Stimulated activated CD4-positive, alpha-beta T cell treated with anti-CD3 and anti-CD28 coated beads, Interleukin-4, amount 100 ng/mL, for 1 hour (primary cell): ENCODE results near the gene HOXD10.

Source experiments
- DNase-seq: peaks from one replicate; pipeline ENCODE4 v3.0.0-alpha.2; 2020

Gene HOXD10

DNA sequence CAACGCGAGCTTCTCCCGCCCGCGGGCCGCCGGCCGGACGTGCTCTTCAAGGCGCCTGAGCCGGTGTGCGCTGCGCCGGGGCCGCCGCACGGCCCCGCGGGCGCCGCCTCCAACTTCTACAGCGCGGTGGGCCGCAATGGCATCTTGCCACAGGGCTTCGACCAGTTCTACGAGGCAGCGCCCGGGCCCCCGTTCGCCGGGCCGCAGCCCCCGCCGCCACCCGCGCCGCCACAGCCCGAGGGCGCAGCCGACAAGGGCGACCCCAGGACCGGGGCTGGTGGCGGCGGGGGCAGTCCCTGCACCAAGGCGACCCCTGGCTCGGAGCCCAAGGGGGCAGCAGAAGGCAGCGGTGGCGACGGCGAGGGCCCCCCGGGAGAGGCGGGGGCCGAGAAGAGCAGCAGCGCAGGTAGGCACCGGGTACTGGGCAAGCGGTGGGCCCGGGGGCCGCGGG is 8.8 kb upstream of the HOXD10 start:
- DNase-seq: no peak

DNA sequence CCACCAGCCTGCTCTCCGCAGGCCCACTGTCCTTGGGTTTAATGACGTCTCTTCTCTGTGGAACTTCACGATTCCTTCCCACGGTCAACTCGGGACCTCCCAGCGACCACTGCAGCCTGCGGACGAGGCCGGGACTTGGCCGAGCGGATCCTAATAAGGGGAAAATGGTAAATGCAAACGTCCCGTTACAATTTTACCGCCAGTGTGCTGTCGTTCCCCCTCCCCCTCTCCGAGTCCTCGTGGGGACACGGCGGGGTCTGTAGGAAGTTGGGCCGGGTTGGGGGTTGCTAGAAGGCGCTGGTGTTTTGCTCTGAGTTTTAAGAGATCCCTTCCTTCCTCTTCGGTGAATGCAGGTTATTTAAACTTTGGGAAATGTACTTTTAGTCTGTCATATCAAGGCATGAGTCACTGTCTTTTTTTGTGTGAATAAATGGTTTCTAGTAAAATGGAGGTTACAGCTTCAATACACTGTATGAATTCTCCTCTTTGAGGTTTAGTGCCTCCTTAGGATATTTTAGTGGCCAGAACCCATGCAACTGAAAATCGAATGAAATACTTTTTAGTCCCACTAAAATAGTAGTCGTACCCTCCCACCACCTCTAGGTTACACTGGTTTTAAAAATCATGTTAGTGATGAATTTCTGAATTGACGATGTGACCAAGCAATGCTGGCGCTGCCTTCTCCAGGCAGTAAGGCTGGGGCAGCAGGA is 7.2 kb upstream of the HOXD10 start:
- no peak for DNase-seq

DNA sequence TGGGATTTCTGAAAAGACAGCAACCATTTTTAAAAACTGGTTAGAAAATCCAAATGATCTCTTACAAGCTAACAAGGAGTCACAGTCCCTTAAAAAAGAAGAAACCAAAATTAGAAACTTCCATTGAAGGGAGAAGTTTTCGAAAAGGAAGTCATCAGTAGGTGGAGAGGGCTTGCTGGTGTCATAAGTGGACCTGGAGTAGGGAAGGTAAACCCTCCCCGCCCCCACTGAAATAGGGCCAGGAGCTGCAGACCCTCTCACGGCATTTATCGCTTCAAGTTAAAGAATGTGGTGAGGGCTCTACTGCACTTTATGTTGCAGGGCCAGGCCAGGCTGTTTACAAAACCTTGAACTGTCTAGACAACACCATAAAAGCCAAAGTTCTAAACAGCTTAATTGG is 6.6 kb upstream of the HOXD10 start:
- no peak for DNase-seq

DNA sequence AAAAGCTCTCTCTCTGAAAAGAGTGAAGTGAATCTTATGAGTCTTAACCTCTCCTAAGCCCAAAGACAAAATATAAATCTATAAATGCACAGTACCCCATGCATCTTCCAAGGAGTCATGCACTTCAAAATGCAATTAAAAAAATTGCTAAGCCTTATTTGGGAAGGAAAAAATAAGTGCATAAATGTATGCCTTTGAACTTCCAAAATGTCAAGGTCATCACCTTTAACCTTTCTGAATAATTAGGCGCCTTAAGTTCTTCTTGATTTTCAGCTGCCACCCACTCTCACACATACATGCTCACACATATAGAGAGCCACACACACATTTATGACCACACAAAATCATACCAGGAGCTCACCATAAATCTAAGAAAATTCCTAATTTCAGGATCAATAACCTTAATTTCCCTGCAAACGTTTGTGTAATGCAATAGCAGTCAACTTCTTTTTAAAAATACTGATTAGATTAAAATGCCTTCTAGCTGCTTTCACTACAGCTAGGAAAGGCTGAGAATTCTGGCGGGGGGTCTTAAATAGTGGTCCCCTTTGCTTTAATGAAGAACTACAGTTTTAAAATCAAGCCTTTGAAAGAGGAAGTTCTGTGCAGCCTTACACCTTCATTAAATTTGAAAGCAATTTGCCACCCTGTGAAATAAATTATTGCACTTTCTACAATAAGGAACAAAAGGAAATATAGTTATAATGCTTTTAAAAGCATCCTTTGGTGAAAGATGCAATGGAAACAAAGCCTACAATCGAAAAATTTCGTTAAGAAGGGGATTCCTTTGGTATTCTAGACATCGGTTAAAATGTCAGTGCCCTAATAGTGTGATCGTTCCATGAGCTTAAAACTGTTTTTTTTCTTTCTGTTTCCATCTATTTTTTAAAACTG is 5.9 kb upstream of the HOXD10 start:
- DNase-seq: no peak

DNA sequence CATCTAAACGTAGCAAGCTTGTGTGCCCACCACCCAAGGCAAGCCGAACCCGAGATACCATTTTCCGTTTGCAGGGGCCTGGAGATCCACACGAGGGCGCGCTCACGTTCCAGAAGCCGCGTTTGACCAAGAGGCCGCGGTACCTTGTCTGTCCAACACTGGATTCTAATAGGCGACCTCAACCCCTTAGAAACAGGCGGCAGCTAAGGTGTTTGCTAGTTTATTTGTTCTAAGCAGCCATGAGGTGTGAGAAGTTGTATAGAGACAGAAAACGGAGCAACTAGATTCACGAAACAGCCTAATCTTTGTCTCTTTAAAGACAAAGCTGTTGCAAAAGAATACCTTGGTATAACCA is 5.3 kb upstream of the HOXD10 start:
- no peak for DNase-seq

DNA sequence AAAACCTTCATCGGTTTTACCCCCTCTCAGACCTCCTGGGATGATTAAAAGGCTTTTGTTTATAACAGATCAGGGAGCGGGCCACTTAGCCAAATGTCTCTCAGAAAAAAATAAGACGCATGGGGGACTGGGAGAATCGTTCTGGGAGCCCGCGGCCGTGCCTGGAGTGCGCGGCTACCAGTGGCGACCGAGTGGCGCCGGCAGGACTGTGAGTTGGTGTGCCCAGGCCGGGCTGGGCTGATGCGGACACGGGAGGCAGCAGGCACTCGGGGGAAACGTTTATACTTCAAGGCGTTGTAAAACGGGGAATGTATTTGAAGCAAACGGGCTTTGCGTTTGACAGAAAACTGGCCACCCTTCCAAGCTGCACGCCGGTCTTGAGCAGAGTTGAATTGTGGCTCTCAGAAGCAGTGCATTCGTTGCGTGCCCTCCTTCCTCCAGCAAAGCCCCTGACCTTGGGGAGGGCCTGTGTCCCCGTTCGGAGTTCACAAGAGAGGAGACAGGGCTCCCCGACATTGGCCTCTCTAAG is 4.7 kb upstream of the HOXD10 start:
- no peak for DNase-seq

DNA sequence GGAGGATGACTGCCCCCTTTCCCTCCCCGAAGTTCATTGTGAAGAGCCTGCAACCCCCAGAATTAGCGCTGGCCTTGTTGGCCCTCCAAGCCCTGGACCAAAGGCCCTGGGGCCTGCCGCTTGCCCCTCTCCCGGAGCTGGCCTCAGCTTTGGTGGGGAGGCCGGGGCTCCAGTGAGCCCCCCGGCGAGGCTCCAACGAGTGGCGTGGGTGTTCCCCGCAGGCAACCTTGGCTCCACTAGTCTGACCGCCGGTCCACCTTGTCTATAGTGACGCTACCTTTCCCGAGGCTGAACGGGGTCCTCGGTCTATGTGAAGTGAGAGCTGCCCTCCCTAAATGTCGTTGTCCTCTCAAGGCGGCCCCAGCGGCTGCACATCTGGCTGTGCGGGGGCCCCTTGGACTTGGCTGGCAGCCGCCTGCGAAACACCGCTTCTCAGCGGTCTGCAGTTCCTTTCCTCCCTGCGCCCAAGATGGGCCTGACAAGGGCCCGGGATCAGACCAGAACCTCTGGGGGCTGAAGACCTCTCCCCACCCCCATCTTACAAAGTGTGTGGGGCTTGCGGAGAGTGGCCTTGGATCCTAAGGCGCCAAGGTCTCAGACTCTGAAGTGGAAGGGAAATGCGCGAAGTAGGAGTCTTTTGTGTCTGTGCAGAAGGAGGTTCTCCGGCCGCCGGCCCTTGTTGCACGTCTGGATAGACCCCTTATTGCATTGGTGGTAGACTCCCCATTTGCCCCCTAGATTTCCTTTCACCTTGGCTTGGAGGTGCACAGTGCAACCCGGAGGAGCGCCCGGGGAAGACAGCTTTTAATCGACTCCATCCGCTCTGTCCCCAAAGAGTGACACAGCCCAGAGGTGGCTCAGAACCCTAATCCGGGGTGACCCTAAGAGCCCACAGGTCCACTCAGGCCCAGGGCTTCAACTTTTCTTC is 3.9 kb upstream of the HOXD10 start:
- DNase-seq: no peak

DNA sequence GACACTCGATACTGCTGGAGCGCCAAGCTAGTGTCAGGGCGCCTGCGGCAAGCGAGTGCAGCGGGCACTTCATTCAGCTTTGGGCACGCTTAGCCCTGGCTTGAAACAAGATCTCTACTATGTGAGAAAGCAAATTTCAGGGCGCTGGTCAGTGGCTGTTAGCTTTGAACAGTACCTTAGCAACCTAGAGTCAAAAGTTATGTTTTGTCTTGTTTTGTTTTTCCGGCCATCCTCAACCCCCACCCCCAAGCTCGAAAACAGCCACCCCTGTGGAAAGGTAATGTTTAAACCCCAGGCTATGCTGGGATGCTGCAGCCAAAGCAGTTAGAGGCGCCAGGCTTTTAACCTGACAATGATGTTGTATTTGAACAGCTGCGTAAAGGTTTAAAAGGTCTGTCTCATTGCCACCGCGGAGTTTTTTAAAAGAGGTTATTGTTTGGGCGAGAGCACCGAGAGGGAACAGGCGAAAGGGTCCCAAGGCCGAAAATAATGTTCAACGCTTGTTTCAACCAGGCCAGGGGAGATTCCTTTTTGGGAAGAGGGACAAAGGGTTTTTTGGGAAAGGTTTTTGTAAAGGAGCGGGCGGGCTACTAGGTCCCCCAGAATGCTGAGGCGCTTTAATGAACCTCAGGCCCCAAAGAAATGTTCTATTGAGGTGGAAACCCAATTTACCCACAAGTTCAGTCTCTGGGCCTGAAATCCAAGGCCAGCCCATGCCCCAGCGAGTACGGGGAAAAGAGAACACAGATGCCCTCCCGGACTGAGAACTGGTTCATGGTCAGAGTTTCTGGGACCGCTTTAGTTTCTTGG is 2.3 kb upstream of the HOXD10 start:
- DNase-seq: no peak

DNA sequence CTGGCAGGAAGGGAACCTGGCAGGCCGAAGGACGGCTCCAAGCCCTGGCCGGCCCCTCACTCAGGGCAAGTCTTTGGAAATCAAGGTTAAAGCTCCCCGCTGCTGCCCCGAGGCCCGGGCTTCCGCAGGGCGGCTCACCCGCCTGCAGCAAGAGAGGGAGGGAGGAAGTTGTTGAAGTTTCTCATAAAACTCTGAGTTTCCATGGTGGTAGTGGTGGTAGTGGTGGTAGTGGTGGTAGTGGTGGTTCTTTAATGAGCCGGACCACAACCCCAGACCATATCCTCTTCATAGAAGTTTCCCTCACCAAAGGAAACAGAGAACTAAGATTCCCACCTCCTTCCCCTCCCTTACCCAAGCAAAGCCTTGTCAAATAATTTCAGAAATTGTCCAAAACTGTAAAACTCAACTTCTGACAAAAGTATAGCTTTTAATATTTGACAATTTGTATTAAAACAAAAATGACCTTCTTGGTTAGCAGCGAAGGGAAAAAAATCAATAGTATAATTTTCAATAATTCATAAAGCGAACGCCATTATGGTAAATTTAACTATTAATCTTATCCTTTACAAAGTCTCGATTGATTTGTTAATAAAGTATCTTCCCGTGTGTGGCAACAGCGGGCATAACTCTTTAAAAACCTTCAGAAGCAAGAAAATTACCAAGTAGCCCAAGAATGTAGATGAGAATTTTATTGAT is 1.5 kb upstream of the HOXD10 start:
- no peak for DNase-seq

DNA sequence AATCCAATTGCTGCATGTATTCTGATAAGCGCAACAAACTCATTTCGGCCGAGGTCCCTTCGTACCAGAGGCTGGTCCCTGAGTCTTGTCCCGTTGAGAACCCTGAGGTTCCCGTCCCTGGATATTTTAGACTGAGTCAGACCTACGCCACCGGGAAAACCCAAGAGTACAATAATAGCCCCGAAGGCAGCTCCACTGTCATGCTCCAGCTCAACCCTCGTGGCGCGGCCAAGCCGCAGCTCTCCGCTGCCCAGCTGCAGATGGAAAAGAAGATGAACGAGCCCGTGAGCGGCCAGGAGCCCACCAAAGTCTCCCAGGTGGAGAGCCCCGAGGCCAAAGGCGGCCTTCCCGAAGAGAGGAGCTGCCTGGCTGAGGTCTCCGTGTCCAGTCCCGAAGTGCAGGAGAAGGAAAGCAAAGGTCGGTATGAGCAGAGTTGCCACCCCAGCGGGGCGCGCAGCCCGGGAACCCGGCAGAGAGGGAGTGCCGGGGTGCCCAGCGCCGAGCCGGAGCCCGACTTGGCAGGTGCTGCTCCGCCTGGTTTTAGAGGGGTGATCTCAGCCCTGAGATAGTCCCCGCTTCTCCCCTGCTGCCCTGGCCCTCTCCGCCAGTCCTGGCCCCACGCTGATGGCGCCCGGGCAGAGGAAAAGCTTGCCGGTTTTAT is 714 bp downstream of the HOXD10 start:
- no peak for DNase-seq

DNA sequence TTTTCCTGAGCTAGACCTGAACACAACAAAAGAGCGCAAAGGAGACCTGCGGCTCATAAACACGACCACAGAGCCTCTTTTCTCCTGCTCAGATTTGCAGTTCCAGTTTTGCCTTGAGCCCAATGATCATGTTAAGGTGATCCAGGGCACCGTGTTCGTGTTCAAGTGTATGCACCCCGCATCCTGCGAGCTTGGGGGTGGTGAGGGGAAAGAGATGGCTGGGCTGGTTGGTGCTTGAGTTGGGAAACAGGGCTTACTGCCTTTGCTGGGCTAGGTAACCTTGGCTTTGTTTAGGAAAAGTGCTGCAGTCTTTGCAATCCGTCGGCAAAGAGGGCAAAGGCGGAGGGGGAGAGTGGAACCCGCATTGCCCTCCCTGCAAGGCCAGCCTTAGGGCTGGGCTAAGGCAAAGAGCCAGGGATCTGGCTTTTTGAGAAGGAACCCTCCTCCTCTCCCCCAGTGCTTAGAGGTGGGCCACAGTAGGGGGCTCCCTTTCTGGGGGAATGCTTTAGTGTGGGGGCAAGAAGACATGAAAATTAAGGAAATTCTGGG is 1.3 kb downstream of the HOXD10 start:
- no peak for DNase-seq

DNA sequence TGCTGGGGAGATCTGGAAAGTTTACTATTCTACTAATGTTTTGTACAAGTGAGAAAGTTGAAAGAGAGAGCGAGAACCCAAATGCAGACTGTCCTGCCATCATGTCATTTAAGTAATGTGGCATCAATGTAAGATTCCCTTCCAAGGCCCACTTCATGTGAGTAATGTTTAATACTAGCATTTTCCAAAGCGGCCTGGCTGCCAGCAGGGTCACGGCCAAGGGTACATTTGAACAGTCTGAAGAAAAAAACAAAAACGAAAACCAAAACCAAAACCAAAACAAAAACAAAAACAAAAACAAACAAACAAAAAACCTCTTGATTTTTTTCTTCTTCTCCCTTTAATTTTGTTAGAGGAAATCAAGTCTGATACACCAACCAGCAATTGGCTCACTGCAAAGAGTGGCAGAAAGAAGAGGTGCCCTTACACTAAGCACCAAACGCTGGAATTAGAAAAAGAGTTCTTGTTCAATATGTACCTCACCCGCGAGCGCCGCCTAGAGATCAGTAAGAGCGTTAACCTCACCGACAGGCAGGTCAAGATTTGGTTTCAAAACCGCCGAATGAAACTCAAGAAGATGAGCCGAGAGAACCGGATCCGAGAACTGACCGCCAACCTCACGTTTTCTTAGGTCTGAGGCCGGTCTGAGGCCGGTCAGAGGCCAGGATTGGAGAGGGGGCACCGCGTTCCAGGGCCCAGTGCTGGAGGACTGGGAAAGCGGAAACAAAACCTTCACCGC is 2.2 kb downstream of the HOXD10 start:
- no peak for DNase-seq

DNA sequence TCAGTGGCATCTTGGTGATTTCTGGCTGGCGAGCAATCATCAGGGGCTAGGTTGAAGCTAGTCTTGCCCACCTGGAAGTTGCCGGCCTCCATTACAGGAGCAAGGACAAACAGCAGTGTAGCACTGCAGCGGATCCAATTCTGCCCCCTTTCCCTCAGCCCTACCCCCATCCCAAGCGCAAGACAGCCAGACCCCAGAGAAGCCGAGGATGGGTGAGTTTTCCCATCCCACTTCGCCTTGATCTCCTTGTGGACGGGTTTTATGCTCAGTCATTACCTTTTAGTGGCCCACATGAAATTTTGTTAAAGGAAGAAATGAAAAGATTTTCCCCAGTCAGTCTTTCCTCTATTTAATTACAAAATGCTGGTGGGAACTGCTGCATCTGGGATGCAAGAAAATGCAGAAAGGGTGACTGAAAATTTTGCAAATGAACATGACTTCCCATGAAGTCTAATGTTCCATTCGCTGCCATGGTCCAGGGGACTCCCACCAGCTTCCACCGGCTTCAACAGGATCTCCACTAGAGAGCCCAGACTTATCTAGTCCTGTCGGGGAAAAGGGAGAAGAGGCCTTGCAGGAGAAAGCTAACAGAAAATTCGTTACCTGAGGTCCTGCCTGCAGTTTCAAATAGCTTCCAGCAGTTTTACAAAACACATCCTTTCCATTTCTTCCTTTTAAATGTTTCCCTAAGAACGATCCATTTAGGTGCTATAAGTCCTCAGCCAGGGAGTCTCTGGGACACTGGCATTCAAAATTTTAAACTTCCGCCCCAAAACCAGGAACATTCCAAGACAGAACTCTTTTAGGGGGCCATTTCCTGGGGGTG is 4.0 kb downstream of the HOXD10 start:
- no peak for DNase-seq

DNA sequence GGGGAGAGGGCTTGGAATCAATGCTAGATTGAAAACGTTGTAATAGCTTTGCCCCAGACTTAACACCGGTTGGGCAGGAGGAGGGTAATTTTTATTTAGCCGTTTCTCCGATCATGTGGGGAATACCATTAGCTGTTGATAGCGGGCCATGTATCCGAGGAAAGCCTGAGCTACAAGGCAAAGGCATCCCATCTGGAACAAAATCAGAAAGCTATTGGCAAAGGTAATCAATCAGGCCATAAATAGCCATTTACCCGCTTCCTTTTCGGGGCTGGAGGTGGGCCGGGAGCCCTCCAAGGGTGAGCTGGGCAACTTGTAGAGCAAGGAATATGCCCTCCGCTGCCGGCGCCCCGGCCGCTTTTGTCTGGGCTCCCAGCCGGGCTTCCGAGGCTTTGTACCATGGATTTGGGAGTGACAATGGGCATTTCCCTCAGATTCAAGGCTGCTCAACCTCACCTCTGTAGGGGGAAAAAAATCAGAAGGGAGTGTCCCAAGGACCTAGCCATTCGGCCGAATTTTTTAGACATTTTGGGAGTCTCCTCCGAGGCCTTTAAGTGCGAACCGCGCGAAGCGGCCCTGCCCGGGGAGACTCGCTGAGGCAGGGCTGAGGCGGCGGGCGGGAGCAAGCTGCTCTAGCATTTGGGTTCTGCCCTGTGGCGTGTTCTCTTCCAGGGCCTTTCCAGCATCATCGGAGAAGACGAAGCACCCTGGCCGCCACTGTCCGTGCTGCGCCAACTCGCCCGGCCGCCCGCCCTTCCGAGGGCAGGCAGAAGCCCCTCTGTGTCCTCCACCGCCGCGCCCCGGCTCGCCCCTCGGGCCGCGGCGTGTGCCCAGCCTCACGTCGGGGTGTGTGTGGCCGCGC is 4.8 kb downstream of the HOXD10 start:
- DNase-seq: no peak

DNA sequence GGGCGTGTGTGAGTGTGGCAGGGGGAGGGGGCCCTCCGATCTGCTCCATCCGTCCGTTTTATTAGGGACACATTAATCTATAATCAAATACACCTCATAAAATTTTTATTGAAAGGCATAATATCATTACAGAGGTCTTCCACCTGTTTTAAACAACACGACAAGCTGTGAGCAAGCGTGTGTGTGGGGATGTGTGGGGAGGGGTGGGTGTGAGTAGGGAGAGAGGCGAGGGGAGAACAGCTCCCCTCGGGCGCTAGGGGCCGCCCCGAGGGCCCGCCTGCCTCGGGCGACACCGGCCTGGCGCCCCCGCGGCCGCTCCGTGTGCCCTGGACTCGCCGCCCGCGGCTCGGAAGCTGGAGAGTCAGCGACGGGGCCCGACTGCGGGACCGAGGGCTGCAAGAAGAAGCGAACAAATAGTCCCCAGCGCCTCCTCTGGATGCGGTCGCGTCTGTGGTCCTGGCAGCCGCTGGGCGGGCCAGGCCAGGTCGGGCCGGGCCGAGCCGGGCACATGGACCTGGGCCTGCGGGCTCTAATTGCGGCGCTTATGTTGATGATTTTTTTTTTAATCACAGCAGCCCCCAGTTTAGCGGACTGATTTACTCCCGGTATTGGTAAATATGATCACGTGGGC is 5.6 kb downstream of the HOXD10 start:
- DNase-seq: no peak

DNA sequence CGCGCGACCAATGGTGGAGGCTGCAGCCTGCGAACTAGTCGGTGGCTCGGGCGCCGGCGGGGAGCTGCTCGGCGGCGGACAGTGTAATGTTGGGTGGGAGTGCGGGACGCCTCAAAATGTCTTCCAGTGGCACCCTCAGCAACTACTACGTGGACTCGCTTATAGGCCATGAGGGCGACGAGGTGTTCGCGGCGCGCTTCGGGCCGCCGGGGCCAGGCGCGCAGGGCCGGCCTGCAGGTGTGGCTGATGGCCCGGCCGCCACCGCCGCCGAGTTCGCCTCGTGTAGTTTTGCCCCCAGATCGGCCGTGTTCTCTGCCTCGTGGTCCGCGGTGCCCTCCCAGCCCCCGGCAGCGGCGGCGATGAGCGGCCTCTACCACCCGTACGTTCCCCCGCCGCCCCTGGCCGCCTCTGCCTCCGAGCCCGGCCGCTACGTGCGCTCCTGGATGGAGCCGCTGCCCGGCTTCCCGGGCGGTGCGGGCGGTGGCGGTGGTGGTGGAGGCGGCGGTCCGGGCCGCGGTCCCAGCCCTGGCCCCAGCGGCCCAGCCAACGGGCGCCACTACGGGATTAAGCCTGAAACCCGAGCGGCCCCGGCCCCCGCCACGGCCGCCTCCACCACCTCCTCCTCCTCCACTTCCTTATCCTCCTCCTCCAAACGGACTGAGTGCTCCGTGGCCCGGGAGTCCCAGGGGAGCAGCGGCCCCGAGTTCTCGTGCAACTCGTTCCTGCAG is 6.3 kb downstream of the HOXD10 start, which contains the start of gene HOXD9:
HOXD9 (plus strand) TSS at position 37 of the 728 bp plus-strand sequence; CDS start at position 87, 50 bp downstream.
- no peak for DNase-seq
